Anterior cingulate cortex (tissue), 58 donors: ENCODE results near the gene CARD14.
"Not testable (repeated sequence)": the region's sequence is repeated elsewhere in the genome, so short reads cannot be mapped to it uniquely, and the experiment has no call there.

ENCODE experiments used
- DNase-seq, 58 donors: peaks; one replicate each; lab custom pipeline; 2025; lab: John Stamatoyannopoulos, UW

The CARD14 gene

DNA sequence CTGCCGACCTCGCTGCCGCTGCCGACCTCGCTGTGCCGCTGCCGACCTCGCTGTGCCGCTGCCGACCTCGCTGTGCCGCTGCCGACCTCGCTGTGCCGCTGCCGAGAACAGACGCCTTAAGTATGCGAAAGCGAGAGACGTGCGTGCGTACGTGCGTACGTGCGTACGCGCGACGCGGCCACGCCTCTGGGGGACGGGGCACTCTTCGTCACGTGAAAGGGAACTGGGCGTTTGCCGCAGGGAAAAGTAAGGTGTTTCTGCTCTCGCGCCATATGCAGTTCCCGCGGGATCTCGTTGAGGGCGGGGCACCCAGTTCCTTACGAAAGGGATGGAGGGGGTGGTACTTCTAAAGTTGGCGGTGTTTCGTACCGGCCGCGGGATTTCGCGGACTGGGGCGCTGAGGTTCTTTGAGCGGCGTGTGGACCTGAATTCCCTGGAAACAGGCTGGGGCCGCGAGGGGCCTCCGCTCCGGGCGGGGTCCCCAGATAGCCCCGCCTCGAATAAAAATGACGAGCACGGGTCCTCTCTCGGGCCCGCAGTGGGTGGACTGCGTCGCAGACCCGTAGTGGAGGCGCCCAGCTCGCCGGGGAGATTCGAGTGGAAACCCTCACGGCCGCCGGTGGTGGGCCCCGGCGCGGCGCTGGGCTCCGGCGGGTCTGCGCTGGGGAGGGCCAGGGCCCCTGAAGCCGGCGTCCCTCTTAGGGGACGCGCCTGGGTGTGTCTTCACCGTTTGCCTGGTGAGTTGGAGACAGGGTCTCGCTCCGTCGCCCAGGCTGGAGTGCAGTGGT is 22.6 kb upstream of the CARD14 start, which contains the start of gene EIF4A3:
Gene EIF4A3, minus strand, starts transcription at position 94 of the 788 bp plus-strand sequence. CDS start 167 bp downstream, outside the sequence.
- peak; percentile 54 to 99 (median 96) for DNase-seq

- peak in 1 of 58 donors; percentile 10 for DNase-seq
Observed at GRCh38 chr17:80151333-80151732, 18.5 kb upstream of the CARD14 start.

DNA sequence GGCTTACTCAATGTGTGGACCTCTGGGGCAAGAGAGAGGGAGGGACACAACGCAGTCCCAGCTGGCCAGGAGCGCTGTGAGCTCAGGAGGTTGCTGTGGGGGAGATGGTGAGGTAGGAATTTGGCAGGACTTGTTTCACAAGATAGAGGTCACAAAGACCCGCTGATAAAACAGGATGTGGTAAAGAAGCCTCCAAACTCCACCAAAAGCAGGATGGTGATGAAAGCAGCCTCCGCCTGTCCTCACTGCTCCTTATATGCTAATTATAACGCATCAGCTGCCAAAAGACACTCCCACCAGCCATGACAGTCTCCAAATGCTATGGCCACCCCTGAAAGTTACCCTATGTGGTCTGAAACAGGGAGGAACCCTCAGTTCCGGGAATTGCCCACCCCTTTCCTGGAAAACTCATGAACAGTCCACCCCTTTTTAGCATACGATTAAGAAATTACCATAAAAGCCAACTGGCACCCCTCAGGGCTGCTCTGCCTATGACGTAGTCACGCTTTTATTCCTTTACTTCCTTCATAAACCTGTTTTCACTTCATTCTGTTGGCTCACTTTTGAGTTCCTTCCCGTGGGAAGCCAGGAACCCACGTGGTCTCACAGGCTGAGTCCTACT is 17.6 kb upstream of the CARD14 start:
- DNase-seq = no peak

- no peak for DNase-seq
Observed at GRCh38 chr17:80153004-80153403, 16.8 kb upstream of the CARD14 start.

DNA sequence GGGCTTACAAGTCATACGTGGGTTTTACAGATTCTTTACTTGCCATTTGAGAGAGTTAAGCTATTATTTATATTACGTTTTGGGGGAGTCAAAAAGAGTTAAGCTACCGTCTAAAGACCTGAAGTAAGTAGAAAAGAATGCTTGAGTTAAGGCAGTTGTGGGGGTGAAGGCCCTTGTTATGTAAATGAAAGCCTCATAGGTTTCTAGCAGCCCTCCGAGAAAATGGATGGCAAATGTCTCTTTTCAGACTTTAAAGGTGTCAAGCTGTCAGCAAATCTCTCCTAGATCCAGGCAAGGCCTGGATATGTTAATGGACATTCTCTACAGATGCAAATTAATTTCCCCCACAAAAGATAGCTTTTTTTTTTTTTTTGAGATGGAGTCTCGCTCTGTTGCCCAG is 15.7 kb upstream of the CARD14 start:
- no peak for DNase-seq

GRCh38 chr17:80155600-80155999 is 14.2 kb upstream of the CARD14 start:
- DNase-seq = not testable (repeated sequence)

DNA sequence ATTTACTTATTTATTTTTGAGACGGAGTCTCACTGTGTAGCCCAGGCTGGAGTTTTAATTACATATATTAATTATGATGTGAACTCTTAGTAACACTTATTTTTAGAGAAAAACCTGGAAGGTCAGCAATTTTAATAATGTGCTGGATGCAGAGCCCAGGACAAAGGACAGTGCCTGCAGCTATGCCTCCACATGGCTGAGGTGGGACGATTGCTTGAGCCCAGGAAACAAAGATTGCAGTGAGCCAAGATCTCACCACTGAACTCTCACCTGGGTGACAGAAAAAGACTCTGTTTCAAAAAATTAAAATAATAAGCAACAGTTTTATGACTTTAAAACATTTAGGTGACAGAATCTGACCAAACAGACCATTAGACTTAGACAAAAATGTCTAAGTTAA is 11.0 kb upstream of the CARD14 start:
- DNase-seq = no peak

- DNase-seq = no peak
Observed at GRCh38 chr17:80160536-80160935, 9.3 kb upstream of the CARD14 start.

DNA sequence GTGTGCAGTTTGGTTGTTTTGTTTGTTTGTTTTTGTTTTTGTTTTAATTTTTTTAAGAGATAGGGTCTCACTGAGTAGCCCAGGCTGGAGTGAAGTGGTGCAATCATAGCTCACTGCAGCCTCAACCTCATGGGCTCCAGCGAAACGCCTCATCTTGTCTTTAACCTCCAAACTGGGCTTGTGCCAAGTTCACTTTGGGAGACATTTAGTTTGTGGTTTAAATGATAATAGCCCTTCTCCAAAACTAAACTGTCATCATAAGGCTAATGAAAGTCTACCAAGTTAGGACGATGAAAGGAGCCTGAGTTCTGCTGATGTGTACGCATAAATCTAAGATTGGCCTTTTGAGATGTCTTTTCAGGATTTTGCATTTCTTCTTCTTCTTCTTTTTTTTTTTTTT is 6.5 kb upstream of the CARD14 start:
- DNase-seq = no peak

DNA sequence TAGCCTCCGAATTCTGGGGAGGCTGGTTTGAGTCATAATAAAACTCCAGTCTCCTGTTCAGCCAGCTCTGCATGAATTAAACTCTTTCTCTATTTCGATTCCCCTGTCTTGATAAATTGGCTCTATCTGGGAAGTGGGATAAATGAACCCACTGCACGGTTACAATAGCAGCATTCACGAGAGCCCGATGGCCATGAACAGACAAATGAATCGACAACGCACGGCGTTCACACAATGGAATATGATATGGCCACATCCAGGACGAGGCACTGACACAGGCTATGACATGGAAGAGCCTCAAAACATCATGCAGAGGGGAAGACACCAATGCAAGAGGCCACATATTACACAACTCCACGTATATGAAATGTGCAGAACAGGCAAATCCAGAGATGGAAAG is 5.6 kb upstream of the CARD14 start:
- DNase-seq = peak in 2 of 58 donors; percentile 19 to 44

DNA sequence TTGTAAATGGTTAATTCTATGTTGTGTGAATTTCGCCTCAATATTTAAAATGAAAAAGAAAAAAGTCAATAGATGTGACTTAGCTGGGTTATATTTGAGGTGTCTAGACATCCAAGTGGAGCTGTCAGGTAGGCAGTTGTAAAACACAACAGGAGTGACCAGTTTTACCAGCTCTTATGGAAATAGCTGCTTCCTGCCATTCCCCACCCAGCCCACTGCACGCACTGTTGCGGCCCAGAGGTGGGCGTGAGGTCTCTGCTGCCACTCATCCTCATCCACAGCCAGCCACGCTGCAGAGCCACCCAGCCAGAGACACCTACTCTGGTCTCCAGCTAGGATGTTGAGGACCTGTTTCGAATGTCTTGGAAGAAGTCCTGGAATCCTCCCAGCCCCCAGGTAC is 3.4 kb upstream of the CARD14 start:
- no peak for DNase-seq

DNA sequence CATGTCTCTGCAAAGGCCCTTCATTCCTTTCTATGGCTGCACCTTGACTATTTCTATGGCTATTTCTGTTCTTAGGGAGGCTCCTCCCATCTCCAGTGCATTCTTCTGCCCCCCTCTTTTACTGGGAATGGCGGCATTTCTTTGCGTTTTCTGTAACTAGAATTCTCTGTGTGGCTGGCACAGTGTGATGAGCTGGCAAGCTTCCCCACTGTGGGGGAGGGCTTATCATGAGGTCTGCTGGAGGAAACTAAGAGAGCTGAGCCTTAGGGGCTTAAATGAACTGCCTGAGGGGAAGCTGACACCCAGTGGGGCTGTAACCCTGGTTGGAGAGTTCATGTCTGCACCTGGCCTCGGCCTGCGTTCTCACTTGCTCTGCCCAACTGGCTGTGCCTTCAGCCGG is 1.5 kb upstream of the CARD14 start:
- DNase-seq = peak in 1 of 58 donors; percentile 7

DNA sequence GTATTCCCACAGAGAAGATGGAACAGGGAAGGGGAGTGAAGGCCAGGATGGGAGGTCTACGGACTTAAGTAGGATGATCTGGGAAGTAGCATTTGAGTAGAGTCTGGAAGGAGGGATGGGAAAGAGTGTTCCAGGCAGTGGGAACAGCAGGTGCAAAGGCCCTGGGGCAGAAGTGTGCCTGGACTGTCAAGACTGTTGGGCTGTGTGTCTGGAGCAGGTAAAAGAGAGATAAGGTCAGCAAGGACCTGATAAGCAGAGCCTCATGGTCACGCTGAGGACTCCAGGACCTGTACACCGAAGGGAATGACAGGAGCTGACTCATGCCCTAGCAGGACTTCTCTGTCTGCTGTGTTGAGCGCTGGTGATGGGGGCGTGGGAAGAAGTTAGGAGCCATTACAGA is 723 bp upstream of the CARD14 start:
- DNase-seq = no peak

GRCh38 chr17:80171681-80172080 is 1.9 kb downstream of the CARD14 start:
- no peak for DNase-seq

DNA sequence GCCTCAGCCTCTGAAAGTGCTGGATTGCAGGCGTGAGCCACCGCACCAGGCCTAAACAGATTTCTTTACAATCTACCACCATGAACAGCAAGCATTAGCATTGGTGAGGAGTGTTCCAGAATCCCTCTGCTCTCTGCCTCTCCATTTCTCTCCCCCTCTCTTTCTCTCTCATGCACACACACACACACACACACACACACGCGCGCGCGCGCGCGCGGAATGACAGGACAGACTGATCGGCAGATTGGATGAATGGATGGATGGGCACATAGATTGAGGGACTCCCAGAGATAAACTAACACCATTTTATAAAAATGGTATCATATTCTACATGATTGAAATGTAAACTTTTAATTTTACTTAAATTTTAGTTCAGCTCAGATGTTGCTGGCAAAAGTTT is 3.3 kb downstream of the CARD14 start:
- no peak for DNase-seq

DNA sequence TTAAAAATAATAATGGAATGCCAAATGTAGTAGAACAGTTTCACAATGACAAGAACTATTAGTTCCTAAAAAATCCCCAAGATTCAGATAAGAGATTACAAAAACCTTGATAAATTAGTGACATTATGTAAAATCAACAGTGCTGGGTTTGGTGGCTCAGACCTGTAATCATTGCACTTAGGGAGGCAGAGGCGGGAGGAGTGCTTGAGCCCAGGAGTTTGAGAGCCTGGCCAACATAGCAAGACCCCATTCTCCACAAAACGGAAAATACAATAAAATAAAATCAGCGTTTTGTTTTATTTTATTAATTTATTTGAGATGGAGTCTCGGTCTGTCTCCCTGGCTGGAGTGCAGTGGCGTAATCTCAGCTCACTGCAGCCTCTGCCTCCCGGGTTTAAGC is 4.1 kb downstream of the CARD14 start:
- no peak for DNase-seq

DNA sequence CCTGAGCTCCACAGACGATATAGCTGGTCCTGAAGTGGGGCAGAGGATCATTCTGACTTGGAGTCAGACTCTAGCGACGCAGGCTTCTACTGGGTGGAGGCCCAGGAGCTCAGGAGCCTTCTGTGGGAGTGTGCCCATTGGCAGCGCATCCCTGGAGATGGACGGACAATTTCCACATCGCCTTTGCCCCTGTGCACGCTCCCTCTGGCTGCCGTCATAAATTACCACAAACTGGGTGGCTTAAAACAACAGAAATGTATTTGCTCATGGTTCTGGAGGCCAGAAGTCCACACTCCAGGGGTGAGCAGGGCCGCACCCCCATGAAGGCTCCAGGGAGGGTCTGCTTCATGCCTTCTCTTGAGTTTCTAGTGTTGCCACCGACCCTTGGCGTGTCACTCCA is 6.9 kb downstream of the CARD14 start:
- no peak for DNase-seq

GRCh38 chr17:80177986-80178595 is 8.3 kb downstream of the CARD14 start:
- DNase-seq = no peak

DNA sequence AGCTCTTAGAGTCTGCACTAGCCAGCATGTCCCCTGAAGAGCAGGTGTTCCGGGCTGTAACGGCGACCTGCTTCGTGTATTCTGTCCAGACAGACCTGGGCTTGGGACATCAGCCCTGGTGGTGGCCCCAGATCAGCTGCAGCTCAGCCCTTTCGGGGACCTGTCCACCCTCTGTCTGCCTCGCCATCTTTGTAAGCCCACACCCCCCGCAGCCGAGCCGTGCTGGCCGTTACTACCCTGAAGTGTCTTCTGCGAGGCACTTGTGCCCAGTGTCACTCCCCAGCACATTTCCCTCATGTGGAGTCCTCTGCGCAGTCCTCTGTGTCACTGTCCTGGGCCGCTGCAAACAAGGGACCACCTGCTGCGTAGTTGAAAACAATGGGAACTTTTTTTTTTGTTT is 10.4 kb downstream of the CARD14 start:
- no peak for DNase-seq

DNA sequence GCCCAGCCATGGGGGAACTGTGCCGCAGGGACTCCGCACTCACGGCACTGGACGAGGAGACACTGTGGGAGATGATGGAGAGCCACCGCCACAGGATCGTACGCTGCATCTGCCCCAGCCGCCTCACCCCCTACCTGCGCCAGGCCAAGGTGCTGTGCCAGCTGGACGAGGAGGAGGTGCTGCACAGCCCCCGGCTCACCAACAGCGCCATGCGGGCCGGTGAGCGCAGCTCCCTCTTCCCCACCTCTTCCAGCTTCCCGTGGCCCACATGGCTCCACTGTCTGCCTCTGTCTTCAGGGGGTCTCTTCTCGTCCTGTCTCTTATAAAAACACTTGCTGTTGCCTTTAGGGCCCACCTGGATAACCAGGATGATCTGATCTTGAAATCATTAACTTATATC is 11.6 kb downstream of the CARD14 start:
- no peak for DNase-seq

DNA sequence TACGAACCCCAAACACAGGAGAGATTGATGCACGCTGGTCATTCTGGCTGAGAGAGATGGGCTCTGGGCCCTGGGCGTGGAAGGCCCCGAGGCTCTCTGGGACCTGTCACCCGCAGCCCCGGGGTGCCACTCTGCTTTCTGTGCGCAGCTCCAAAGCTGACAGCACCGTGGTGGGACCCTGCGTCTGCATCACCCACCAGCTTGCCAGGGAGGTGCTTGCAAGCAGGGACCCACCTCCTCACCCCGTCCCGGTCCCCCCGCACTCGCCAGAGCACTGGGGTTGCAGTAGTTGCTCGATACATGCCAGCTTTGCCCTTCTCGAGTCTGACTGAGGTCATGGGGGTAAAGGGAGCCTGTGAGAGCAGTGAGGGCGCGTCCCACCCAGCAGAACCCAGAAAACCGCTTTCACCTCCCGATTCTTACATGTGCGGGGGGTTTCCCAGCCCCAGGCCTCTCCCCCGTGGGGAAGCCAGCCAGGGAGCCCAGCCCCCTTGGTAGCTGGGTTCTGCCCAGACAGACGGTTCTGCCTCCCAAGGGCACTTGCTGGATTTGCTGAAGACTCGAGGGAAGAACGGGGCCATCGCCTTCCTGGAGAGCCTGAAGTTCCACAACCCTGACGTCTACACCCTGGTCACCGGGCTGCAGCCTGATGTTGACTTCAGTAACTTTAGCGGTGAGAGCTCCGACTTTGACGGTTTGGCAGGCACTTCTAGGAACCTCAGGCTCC is 12.5 kb downstream of the CARD14 start:
- DNase-seq = no peak
